LNCaP clone FGC (cell line): ENCODE data around the gene CDKAL1.
"Not testable (repeated sequence)": the region's sequence is repeated elsewhere in the genome, so short reads cannot be mapped to it uniquely, and the experiment has no call there.

Experiments used
- DNase-seq: peaks from one replicate; pipeline ENCODE4 v3.0.0-alpha.2; 2011; ENCODE audit warnings: low read depth
- H3K4me3 ChIP-seq: 2 replicates; pipeline ENCODE4 v1.5.1; 2011; ENCODE audit warnings: mild to moderate bottlenecking, low read depth, low read length, control low read depth
- CTCF ChIP-seq: IDR thresholded peaks from 2 replicates; pipeline ENCODE4 v1.5.1; 2012; ENCODE audit warnings: mild to moderate bottlenecking; ENCODE audit not compliant: control insufficient read depth, insufficient read depth; ENCODE audit errors: extremely low read depth

The CDKAL1 gene

GRCh38 chr6:21087188-21087587 is 552.9 kb downstream of the CDKAL1 start:
- no peak for TF ChIP-seq CTCF
- no peak overlapping the region for H3K4me3 ChIP-seq
- DNase-seq, result no peak

GRCh38 chr6:21091411-21091810 is 557.2 kb downstream of the CDKAL1 start:
- no peak for DNase-seq
- no peak overlapping the region for H3K4me3 ChIP-seq
- TF ChIP-seq CTCF, result no peak

GRCh38 chr6:21092231-21092772 is 558.0 kb downstream of the CDKAL1 start:
- H3K4me3 ChIP-seq, DNase-seq: not testable (repeated sequence)

- no peak for TF ChIP-seq CTCF
- no peak for DNase-seq
Observed at GRCh38 chr6:21095462-21095861, 561.2 kb downstream of the CDKAL1 start.

GRCh38 chr6:21098134-21098533 is 563.9 kb downstream of the CDKAL1 start:
- TF ChIP-seq CTCF, result no peak
- DNase-seq, result no peak
- H3K4me3 ChIP-seq, result no peak overlapping the region

More at GRCh38 chr6:21095462-21095861, 561.2 kb downstream of the CDKAL1 start:
- H3K4me3 ChIP-seq, result no peak overlapping the region

GRCh38 chr6:21098744-21099143 is 564.5 kb downstream of the CDKAL1 start:
- no peak overlapping the region for H3K4me3 ChIP-seq
- TF ChIP-seq CTCF, result no peak
- DNase-seq, result no peak

GRCh38 chr6:21099338-21100314 is 565.4 kb downstream of the CDKAL1 start:
- DNase-seq, result no peak
- no peak overlapping the region for H3K4me3 ChIP-seq
- TF ChIP-seq CTCF, result no peak
